Neural progenitor cell (in vitro differentiated cells): ENCODE results near the gene AZIN2. TPM values are rescaled to one million over a fixed set of nuclear protein-coding genes. Genes with fewer than 3 reads are reported as not detected.

Source experiments
- DNase-seq: peaks from one replicate; pipeline ENCODE4 v3.0.0-alpha.2; 2016; ENCODE audit warnings: low spot score
- H2AFZ ChIP-seq: fragments of 200-600 bp; sonication (generic); replicated peaks from 2 replicates; pipeline ENCODE4 v1.6.1; 2016; ENCODE audit warnings: antibody characterized with exemption
- H3F3A ChIP-seq: fragments of 200-600 bp; sonication (generic); 2 replicates; pipeline ENCODE4 v1.6.1; 2016; ENCODE audit warnings: antibody characterized with exemption, low read depth
- H3K27ac ChIP-seq: fragments of 200-600 bp; sonication (generic); 2 replicates; pipeline ENCODE4 v1.5.1; 2016; ENCODE audit warnings: mild to moderate bottlenecking
- H3K27me3 ChIP-seq: fragments of 200-600 bp; sonication (generic); 2 replicates; pipeline ENCODE4 v1.6.1; 2016; ENCODE audit warnings: mild to moderate bottlenecking, moderate library complexity
- H3K36me3 ChIP-seq: fragments of 200-600 bp; sonication (generic); 2 replicates; pipeline ENCODE4 v1.5.1; 2016
- H3K4me1 ChIP-seq: fragments of 200-600 bp; sonication (generic); 2 replicates; pipeline ENCODE4 v1.6.1; 2016; ENCODE audit warnings: mixed run types
- H3K4me2 ChIP-seq: fragments of 200-600 bp; sonication (generic); 2 replicates; pipeline ENCODE4 v1.6.1; 2016
- H3K4me3 ChIP-seq: fragments of 200-600 bp; sonication (generic); 2 replicates; pipeline ENCODE4 v1.5.1; 2016
- H3K79me2 ChIP-seq: fragments of 200-600 bp; sonication (generic); 2 replicates; pipeline ENCODE4 v1.6.1; 2016; ENCODE audit warnings: low read depth
- H3K9ac ChIP-seq: fragments of 200-600 bp; sonication (generic); 2 replicates; pipeline ENCODE4 v1.6.1; 2016
- H3K9me3 ChIP-seq: fragments of 200-600 bp; sonication (generic); 2 replicates; pipeline ENCODE4 v1.5.1; 2016; ENCODE audit warnings: low read depth
- H4K20me1 ChIP-seq: fragments of 200-600 bp; sonication (generic); 2 replicates; pipeline ENCODE4 v1.6.1; 2016; ENCODE audit warnings: low read depth
- H3K27ac Mint-ChIP-seq: 3 replicates; pipeline ENCODE4 v1.8.0; 2021; ENCODE audit warnings: mixed read lengths
- H3K27me3 Mint-ChIP-seq: 2 replicates; pipeline ENCODE4 v1.8.0; 2022; ENCODE audit warnings: low read depth, mild to moderate bottlenecking, inconsistent platforms, moderate library complexity, mixed read lengths; ENCODE audit not compliant: insufficient read depth
- H3K36me3 Mint-ChIP-seq: 3 replicates; pipeline ENCODE4 v1.8.0; 2021; ENCODE audit warnings: mixed read lengths
- H3K4me1 Mint-ChIP-seq: 3 replicates; pipeline ENCODE4 v1.8.0; 2021; ENCODE audit warnings: mixed read lengths
- H3K4me3 Mint-ChIP-seq: 3 replicates; pipeline ENCODE4 v1.8.0; 2021; ENCODE audit warnings: mild to moderate bottlenecking, moderate library complexity, mixed read lengths
- H3K9me3 Mint-ChIP-seq: 3 replicates; pipeline ENCODE4 v1.8.0; 2020; ENCODE audit warnings: mixed read lengths
- EZH2 ChIP-seq: fragments of 200-600 bp; sonication (generic); IDR thresholded peaks from 2 replicates; pipeline ENCODE4 v1.6.1; 2017; ENCODE audit warnings: antibody characterized with exemption, mild to moderate bottlenecking, moderate library complexity
- EZH2phosphoT487 ChIP-seq: fragments of 200-600 bp; sonication (generic); IDR thresholded peaks from 2 replicates; pipeline ENCODE4 v1.6.1; 2017; ENCODE audit warnings: antibody characterized with exemption
- total RNA-seq: library from RNA; depleted of rRNA; stranded (reverse); fragments of >200 nt; gene quantifications from 2 replicates; pipeline ENCODE4 v1.2.3, GENCODE V29; 2015; ENCODE audit warnings: low replicate concordance
- TF ChIP-seq, protein P1 (sequence below): fragments of 200-600 bp; sonication (generic); IDR thresholded peaks from 2 replicates; pipeline ENCODE4 v1.5.1; 2017; ENCODE audit warnings: antibody characterized with exemption, mild to moderate bottlenecking

Gene AZIN2
- total RNA-seq, 1 donor from 2014 or later = 1.3 TPM

DNA sequence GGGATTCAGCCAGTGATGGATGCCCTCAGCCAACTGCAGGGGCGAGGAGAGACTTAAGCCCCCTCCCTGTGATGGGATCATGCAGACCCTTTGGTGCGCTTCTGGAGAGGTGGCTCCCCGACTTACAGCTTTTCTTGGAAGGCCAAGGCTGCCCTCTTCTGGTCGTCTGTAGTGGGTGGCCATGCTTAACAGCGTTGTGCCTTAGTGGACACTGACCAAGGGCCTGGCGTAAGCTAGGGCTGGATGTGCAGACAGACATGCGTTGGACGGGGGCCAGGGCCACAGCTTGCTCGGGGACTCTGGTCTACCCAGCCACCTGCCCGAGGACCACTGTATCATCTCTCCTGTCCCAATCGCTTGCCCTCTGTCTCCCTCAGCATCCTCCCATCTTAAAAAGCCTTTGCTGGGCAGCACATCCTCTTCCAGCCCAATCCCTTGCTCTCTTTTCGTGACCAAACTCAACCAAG, 5.5 kb downstream of the AZIN2 start:
- no peak for TF ChIP-seq EZH2
- TF ChIP-seq, protein P1, sequence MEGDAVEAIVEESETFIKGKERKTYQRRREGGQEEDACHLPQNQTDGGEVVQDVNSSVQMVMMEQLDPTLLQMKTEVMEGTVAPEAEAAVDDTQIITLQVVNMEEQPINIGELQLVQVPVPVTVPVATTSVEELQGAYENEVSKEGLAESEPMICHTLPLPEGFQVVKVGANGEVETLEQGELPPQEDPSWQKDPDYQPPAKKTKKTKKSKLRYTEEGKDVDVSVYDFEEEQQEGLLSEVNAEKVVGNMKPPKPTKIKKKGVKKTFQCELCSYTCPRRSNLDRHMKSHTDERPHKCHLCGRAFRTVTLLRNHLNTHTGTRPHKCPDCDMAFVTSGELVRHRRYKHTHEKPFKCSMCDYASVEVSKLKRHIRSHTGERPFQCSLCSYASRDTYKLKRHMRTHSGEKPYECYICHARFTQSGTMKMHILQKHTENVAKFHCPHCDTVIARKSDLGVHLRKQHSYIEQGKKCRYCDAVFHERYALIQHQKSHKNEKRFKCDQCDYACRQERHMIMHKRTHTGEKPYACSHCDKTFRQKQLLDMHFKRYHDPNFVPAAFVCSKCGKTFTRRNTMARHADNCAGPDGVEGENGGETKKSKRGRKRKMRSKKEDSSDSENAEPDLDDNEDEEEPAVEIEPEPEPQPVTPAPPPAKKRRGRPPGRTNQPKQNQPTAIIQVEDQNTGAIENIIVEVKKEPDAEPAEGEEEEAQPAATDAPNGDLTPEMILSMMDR = peak; percentile 81
- TF ChIP-seq EZH2phosphoT487 = no peak
- no peak overlapping the region for H3K27ac ChIP-seq
- Mint-ChIP-seq H3K27me3 (peaks cover 8% of the 10 kb centered on the region), H3K4me3 (no peak overlapping the region), H3K36me3 (no peaks in the 10 kb centered on the region), H3K9me3 (no peaks in the 10 kb centered on the region), H3K27ac (no peak overlapping the region), H3K4me1 (peaks cover 18% of the 10 kb centered on the region)
- no peaks in the 10 kb centered on the region for H4K20me1 ChIP-seq
- DNase-seq = peak; percentile 91
- H3K36me3 ChIP-seq = no peaks in the 10 kb centered on the region
- H3K9ac ChIP-seq = no peak overlapping the region
- peaks cover 49% of the 10 kb centered on the region for H3K27me3 ChIP-seq
- no peaks in the 10 kb centered on the region for H3K9me3 ChIP-seq
- peaks cover 14% of the 10 kb centered on the region for H3F3A ChIP-seq
- H3K79me2 ChIP-seq = no peaks in the 10 kb centered on the region
- no peak overlapping the region for H3K4me2 ChIP-seq
- no peak overlapping the region for H2AFZ ChIP-seq
- H3K4me1 ChIP-seq = peaks cover 9% of the 10 kb centered on the region
- H3K4me3 ChIP-seq = no peak overlapping the region

DNA sequence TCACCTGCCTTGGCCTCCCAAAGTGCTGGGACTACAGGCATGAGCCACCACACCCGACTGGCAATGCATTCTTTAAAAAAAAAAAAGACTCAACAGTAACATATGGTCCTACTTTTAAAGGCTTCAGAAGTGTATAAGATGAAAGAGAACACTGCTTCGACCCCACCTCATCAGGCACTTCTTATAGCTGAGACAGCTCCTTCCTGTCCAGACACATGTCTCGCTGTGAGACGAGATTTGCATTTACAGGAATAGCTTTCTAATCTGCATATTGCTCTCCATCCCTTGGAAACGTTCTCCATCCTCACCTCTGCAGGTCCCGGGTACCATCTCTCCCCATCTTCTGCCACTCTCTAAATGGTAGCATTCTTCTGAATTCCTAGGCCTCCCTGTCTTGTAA, 6.7 kb downstream of the AZIN2 start:
- Histone ChIP-seq H3K27me3 (peaks cover 36% of the 10 kb centered on the region), H3K27ac (no peak overlapping the region), H3K9ac (no peak overlapping the region), H3K36me3 (no peaks in the 10 kb centered on the region), H3K79me2 (no peaks in the 10 kb centered on the region), H4K20me1 (no peaks in the 10 kb centered on the region), H3F3A (peaks cover 3% of the 10 kb centered on the region), H3K4me1 (no peaks in the 10 kb centered on the region), H3K4me2 (no peak overlapping the region), H3K9me3 (no peaks in the 10 kb centered on the region), H3K4me3 (no peak overlapping the region), H2AFZ (no peak overlapping the region)
- H3K4me1 Mint-ChIP-seq = peaks cover 12% of the 10 kb centered on the region
- H3K4me3 Mint-ChIP-seq = no peak overlapping the region
- no peak overlapping the region for H3K27ac Mint-ChIP-seq
- H3K27me3 Mint-ChIP-seq = peaks cover 3% of the 10 kb centered on the region
- TF ChIP-seq EZH2phosphoT487 = no peak
- TF ChIP-seq, protein P1 = no peak
- no peak for TF ChIP-seq EZH2
- DNase-seq = no peak
- H3K9me3 Mint-ChIP-seq = no peaks in the 10 kb centered on the region
- H3K36me3 Mint-ChIP-seq = no peaks in the 10 kb centered on the region

DNA sequence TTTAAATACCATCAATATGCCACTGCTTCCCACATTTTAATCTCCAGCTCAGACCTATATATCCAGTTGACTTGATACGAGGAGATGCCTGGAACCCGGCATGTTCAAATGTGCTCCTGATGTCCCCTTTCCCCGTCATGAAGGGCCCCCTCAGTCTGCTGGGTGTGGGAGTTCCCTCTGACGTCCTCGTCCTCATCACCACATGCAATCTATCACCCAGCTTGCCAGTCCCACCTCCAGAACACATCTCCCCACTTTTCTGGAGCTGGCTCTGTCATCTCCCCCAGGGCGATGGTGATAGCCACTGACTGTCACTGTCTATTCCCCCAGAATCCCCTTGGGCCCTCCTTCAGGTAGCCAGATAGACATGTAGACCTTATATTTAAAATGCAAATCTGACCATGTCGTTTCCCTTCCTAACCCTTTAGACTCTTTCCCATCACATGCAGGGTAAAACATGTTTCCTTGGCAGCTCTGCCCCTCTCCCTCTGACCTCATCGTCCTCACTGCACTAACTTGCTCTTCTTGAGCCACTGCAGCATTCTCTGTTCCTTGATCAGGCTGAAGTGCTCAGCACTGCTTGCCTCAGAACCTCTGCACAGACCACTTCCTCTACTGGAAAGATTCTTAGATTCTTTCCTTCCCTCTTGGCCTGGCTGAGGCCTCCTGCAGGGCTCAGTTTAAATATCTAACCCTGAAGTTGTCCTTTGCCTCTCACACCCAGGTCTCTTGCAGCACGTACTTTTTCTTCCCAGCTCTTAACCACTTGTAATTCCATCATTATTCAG, 7.4 kb downstream of the AZIN2 start:
- Histone ChIP-seq H3K36me3 (no peaks in the 10 kb centered on the region), H3K79me2 (no peaks in the 10 kb centered on the region), H3F3A (no peaks in the 10 kb centered on the region), H2AFZ (no peak overlapping the region), H3K27me3 (peaks cover 30% of the 10 kb centered on the region), H3K4me1 (no peaks in the 10 kb centered on the region), H3K27ac (no peak overlapping the region), H3K4me3 (no peak overlapping the region), H3K4me2 (no peak overlapping the region), H3K9me3 (no peaks in the 10 kb centered on the region), H4K20me1 (no peaks in the 10 kb centered on the region), H3K9ac (no peak overlapping the region)
- no peaks in the 10 kb centered on the region for H3K9me3 Mint-ChIP-seq
- no peak for DNase-seq
- H3K4me1 Mint-ChIP-seq = peaks cover 12% of the 10 kb centered on the region
- no peak for TF ChIP-seq EZH2phosphoT487
- TF ChIP-seq, protein P1 = no peak
- no peak for TF ChIP-seq EZH2
- no peak overlapping the region for H3K4me3 Mint-ChIP-seq
- H3K27me3 Mint-ChIP-seq = peaks cover 2% of the 10 kb centered on the region
- no peaks in the 10 kb centered on the region for H3K36me3 Mint-ChIP-seq
- no peak overlapping the region for H3K27ac Mint-ChIP-seq
